Fibroblast of skin of back (primary cell): ENCODE data around the gene OR52K2.
A peak's percentile ranks its signal among the peaks of the same experiment; 100 is the strongest.
"Not testable (repeated sequence)": the region's sequence is repeated elsewhere in the genome, so short reads cannot be mapped to it uniquely, and the experiment has no call there.

Experiments
- DNase-seq: peaks from one replicate; pipeline ENCODE4 v3.0.0-alpha.2; 2013

Gene OR52K2

DNA sequence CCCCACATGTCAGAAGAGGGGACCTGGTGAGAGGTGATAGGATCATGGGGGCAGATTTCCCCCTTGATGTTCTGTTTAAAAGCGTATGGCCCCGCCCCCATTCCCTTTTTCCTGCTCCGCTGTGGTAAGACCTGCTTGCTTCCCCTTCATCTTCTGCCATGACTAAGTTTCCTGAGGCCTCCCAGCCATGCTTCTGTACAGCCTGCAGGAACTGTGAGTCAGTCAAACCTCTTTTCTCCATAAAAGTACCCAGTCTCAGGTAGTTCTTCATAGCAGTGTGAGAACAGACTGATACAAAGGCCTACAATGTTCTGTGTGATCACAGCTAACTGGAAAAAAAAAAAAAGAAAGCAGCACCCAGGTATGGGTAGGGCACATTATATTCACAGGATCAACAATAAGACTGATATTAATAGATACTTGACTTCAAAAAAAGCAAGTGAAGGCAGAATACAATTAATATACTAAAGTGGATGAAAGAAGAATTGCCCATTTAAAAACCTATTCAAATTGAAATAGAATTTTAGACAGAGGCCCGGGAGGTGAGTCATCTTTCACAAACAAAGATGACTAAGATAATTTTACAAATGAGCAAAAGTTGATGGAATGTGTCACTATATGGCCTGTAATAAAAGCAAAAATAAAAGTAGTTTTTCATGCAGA lies 31.6 kb downstream of the OR52K2 start:
- peak; percentile 64 for DNase-seq

DNA sequence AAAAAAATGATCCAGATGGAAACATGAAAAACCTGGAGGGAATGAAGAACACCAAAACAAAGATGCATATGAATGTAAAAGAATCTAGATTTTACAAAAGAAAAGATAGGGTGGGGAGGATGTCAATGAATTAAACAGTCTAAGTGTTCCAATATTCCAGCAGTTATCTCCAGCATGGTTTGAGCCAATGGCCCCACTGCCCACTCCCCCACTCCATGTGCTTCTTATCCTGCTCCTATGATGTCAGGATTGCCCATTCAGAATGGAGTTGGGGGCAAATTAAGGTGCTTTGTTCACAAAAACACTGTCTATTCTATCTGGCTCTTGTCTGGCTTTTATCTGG lies 32.1 kb downstream of the OR52K2 start:
- no peak for DNase-seq

DNA sequence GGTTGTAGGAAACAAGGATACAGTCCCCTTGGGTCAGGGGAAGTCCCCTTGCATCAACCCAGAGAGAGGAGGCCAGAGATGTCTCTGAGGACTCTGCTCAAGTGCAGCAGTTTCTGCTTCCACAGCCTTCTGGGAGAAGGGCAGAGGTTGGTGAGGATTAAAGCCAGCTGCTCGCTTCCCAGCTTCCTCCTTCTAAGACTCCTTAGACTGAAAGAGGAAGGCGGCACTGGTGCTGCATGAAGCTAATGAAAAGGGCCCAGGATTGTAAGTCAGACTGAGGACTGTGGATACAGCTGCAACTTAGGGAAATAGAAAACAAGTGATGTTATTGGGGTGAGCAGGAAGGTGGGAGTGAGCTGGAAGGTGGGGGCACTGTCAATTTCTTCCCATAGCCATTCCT lies 33.4 kb downstream of the OR52K2 start, which contains the start of gene OR52K1:
OR52K1 (plus strand) TSS at position 202 of the 400 bp plus-strand sequence. CDS start 6,255 bp downstream, outside the sequence.
- DNase-seq: no peak

DNA sequence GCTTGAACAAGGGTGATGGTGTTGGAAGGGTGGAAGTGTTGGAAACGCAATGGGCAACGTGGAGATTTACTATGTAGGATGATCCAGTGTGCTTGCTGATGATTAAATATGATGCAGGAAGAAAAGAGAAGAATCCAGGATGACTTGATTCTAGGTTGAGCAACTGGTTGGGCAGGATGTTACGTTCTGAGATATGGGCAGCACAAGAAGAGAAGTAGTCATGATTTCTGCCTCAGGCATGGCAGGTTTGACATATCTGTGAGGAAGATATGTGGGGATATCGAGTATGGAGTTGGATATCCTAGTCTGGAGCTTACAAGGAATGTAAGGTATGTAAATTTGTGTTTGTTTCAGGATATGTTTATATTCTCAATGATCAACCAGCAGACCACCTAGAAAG lies 35.2 kb downstream of the OR52K2 start:
- no peak for DNase-seq

DNA sequence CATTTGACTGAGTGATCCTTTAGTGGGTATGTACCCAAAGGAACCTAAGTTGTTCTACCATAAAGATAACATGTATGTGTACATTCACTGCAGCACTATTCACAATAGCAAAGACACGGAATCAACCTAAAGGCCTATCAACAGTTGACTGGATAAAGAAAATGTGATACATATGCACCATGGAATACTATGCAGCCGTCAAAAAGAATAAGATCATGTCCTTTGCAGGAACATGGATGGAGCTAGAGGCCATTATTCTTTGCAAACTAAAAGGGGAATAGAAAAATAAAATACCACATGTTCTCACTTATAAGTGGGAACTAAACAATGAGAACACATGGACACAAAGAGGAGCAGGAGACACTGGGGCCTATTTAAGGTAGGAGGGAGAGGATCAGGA lies 42.3 kb downstream of the OR52K2 start:
- DNase-seq: not testable (repeated sequence)

DNA sequence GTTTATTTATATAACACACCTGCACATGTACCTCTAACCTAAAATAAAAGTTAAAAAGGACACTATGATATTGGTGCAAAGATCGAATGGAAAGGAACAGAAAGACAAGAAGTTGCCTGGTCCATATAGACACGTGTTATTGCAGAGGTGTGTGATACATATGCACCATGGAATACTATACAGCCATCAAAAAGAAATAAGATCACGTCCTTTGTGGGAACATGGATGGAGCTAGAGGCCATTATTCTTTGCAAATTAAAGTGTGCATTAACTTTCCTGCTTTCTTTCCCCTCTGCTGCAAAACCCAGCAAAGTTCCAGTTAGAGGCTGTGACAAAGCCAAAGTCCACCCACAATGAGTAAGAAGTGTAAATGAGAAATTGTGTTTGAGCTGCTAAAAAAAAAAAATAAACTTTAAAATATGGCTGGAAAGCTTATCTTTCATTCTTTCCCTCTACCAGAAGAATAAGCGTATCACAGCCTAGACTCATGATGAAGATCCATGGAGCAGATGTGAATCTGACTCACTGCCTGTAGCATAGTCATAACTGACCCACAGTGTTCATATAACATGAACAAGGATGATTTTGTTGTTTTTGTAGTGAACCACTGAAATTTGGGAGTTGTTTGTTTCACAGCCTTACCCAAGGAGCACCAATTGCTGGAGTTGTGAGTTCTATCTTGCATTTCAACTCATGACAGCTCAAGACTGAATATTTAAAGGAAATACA lies 42.9 kb downstream of the OR52K2 start:
- peak; percentile 4 for DNase-seq

DNA sequence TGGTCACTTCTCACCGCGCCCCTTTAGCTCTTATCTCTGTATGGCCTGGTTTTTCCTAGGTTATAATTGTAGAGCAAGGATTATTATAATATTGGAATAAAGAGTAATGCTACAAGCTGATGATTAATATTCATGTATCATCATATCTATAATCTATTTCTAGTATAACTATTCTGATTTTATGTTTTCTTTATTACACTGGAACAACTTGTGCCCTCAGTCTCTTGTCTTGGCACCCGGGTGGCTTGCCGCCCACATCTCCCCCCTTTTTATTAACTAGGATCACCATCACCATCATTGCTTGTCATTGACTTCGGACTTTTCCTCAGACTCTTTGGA lies 44.4 kb downstream of the OR52K2 start:
- no peak for DNase-seq

DNA sequence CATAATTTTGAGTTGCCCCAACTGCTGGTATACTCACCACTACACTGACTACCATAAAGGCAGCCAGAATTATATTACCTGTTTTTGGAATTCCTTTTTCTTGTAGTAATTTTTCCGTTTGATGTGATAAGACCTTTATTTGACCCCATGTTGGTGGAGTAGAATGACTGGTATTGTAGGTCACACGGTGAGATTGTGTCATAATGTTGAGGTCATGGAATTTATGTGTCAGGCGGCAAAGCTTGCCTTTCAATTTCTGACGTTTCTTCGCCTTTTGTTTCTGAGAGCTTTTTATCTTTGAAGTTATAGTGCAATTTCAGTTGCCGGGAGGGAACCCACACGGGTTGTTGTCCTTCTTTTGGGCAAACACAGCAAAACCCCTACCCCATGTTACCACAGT lies 46.4 kb downstream of the OR52K2 start:
- no peak for DNase-seq

DNA sequence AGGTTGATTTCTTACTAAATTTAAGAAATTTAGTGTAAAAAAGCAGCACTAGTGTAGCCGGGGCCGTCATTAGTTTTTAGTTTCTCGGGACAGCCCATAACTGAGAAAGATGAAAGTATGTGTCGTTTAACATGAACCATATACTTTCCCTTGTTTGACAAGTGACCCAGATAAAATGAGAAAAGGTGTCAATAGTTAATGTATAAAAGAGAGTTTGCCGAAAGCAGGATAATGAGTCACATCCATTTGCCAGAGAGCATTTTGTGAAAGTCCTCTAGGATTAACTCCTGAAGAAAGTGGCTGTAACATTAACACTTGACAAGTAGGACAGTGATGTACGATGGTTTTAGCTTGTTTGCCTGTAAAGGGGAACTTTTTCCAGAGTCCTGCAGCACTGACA lies 46.9 kb downstream of the OR52K2 start:
- no peak for DNase-seq

DNA sequence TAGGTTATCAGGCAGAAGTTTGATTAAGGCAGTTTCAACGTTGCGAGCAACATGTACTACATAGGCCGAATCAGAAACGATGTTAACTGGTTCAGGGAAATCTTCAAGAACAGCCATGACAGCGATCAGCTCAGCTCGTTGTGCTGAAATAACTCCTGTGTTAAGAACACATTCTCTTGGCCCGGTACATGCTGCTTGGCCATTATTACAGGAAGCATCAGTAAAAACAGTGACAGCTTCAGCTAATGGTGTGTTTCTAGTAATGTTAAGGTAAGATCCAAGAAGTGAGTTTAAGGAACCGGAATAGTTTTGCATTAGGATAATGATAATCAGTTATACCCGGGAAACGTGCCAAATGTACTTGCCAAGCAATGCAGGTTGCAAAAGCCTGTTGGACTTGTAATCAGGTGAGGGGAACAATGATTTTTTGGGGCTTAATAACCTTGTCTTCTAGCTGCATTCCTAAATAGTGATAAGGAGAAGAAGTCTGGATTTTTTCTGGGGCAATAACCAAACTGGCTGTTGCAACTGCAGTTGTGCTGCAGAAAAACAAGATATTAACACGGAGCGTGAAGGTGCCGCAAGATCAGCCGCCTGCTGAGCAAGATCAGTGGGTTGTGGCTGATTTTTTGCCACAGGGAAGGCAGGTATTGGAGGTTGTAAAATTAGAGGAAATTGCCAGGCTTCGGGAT lies 47.6 kb downstream of the OR52K2 start:
- no peak for DNase-seq
